Endodermal cell (in vitro differentiated cells): ENCODE data around the gene TEX28. TPM values are rescaled to one million over a fixed set of nuclear protein-coding genes. Genes with fewer than 3 reads are reported as not detected.

Experiments used
- DNase-seq: peaks from one replicate; pipeline ENCODE4 v3.0.0-alpha.2; 2017
- H3K27ac ChIP-seq: 2 replicates; pipeline ENCODE4 v1.5.1; 2013; ENCODE audit warnings: mild to moderate bottlenecking, low read depth, low read length, moderate library complexity
- H3K27me3 ChIP-seq: 2 replicates; pipeline ENCODE4 v1.6.1; 2013; ENCODE audit warnings: mild to moderate bottlenecking, low read length, moderate library complexity; ENCODE audit not compliant: insufficient read depth, control insufficient read depth, poor library complexity, severe bottlenecking
- H3K36me3 ChIP-seq: 2 replicates; pipeline ENCODE4 v1.7.0; 2013; ENCODE audit warnings: mild to moderate bottlenecking, low read length, moderate library complexity; ENCODE audit not compliant: control insufficient read depth, insufficient read depth
- H3K4me1 ChIP-seq: one replicate; pipeline ENCODE4 v1.7.0; 2013; ENCODE audit warnings: low read length; ENCODE audit not compliant: control insufficient read depth, insufficient read depth
- H3K4me3 ChIP-seq: 2 replicates; pipeline ENCODE4 v1.5.1; 2013; ENCODE audit warnings: mild to moderate bottlenecking, low read length, moderate library complexity
- H3K9ac ChIP-seq: 2 replicates; pipeline ENCODE4 v1.6.1; 2013; ENCODE audit warnings: mild to moderate bottlenecking, low read length, moderate library complexity; ENCODE audit not compliant: poor library complexity, severe bottlenecking; ENCODE audit errors: extremely low read depth
- H3K9me3 ChIP-seq: 2 replicates; pipeline ENCODE4 v1.6.1; 2013; ENCODE audit warnings: mild to moderate bottlenecking, low read length, moderate library complexity; ENCODE audit not compliant: control insufficient read depth
- H3K27ac Mint-ChIP-seq: 2 replicates; pipeline ENCODE4 v1.8.0; 2020; ENCODE audit warnings: mixed read lengths
- H3K27me3 Mint-ChIP-seq: 2 replicates; pipeline ENCODE4 v1.8.0; 2021; ENCODE audit warnings: mild to moderate bottlenecking, mixed read lengths; ENCODE audit not compliant: insufficient read depth
- H3K36me3 Mint-ChIP-seq: 2 replicates; pipeline ENCODE4 v1.8.0; 2020; ENCODE audit warnings: low read depth, mixed read lengths
- H3K4me1 Mint-ChIP-seq: 2 replicates; pipeline ENCODE4 v1.8.0; 2020; ENCODE audit warnings: mixed read lengths
- H3K4me3 Mint-ChIP-seq: 2 replicates; pipeline ENCODE4 v1.8.0; 2020; ENCODE audit warnings: mild to moderate bottlenecking, moderate library complexity, mixed read lengths
- H3K9me3 Mint-ChIP-seq: 2 replicates; pipeline ENCODE4 v1.8.0; 2020; ENCODE audit warnings: mild to moderate bottlenecking, mixed read lengths
- WGBS, 2 experiments: methylation state at CpG; one replicate each; pipeline versions ENCODE4 v1.1.5 to v1.1.7; 2013; ENCODE audit warnings: missing lambda C conversion rate in 2 of 2, mixed read lengths in 1 of 2; ENCODE audit not compliant: insufficient coverage in 1 of 2, insufficient read length in 1 of 2; 5-methylcytosine and 5-hydroxymethylcytosine counted together
- total RNA-seq, 2 donors: library from RNA; stranded (reverse); fragmentation: NEBNext Ultra II Directional in 1 of 2; extraction: Animal tissue kit (Norgen Biotek cat#: 25700) in 1 of 2; gene quantifications; 2 replicates in 1 of 2; 3 replicates in 1 of 2; pipeline ENCODE4 v1.2.1, GENCODE V29; 2021
- TF ChIP-seq, protein P1 (sequence below): fragments of 200-600 bp; sonication (generic); conservative IDR thresholded peaks from 2 replicates; pipeline ENCODE4 v1.5.0; 2021; ENCODE audit warnings: antibody characterized with exemption, mild to moderate bottlenecking

Gene TEX28
- total RNA-seq, 2 donors from 2014 or later = not detected

DNA sequence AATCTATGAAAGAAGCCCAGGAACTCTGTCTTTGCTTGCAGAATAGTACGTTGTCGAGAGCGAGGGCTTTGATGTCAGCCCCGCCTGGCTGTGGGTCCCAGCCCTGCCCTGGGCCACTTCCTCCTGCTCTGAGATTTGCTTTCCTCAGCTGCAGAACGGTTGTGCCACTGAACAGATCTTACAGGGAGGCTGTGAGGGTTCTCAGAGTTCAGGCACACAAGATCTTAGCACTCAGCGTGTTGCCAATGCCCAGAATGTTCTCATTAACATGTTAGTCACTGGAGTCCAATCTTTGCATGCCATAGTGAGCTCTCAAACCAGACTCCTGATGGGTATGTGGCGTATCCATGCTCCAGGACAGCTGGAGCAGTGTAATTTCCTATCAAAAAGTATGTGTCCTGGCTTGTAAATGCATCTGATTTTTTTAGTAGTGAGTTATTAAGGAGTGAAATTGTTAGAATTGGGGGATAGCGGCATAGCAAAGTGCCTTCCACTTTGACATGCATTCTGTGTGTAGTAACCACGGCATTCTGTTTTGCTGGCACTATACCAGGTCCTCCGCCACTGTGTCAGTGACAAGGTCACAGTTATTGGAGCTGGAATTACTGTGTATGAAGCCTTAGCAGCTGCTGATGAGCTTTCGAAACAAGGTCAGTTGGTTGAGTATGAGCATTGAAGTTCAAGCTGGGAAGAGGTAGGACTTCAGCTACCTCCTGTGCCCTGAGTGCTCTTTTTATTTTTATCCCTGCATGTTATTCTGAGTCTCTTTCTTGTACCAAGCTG is 32.3 kb upstream of the TEX28 start:
- TF ChIP-seq, protein P1, sequence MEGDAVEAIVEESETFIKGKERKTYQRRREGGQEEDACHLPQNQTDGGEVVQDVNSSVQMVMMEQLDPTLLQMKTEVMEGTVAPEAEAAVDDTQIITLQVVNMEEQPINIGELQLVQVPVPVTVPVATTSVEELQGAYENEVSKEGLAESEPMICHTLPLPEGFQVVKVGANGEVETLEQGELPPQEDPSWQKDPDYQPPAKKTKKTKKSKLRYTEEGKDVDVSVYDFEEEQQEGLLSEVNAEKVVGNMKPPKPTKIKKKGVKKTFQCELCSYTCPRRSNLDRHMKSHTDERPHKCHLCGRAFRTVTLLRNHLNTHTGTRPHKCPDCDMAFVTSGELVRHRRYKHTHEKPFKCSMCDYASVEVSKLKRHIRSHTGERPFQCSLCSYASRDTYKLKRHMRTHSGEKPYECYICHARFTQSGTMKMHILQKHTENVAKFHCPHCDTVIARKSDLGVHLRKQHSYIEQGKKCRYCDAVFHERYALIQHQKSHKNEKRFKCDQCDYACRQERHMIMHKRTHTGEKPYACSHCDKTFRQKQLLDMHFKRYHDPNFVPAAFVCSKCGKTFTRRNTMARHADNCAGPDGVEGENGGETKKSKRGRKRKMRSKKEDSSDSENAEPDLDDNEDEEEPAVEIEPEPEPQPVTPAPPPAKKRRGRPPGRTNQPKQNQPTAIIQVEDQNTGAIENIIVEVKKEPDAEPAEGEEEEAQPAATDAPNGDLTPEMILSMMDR = no peak
- no peaks in the 10 kb centered on the region for H3K27me3 Mint-ChIP-seq
- Histone ChIP-seq H3K27me3 (no peaks in the 10 kb centered on the region), H3K36me3 (no peaks in the 10 kb centered on the region), H3K27ac (no peak overlapping the region), H3K9ac (no peak overlapping the region), H3K9me3 (no peaks in the 10 kb centered on the region), H3K4me1 (no peaks in the 10 kb centered on the region), H3K4me3 (no peak overlapping the region)
- no peak overlapping the region for H3K27ac Mint-ChIP-seq
- peaks cover 78% of the 10 kb centered on the region for H3K9me3 Mint-ChIP-seq
- WGBS, 2 experiments = 86 to 89% methylated on average over 9 to 11 of the region's 11 CpGs
- no peak overlapping the region for H3K4me3 Mint-ChIP-seq
- no peak for DNase-seq
- no peaks in the 10 kb centered on the region for H3K4me1 Mint-ChIP-seq
- H3K36me3 Mint-ChIP-seq = no peaks in the 10 kb centered on the region

DNA sequence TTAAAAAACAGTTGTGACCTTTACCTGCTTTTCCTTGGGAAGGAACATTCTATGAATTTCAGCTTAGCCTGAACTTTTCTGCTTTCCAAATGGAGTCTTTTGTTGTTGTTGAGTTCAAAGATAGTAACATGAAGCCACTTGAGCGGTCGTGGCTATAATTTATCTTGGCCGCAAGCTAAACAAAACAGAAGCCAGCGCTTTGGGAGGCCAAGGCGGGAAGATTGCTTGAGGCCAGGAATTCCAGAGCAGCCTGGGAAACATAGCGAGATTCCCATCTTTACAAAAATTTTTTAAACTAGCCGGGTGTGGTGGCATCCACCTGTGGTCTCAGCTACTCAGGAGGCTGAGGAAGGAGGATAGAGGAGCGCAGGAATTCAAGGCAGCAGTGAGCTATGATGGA is 30.6 kb upstream of the TEX28 start:
- TF ChIP-seq, protein P1 = no peak
- Histone ChIP-seq H3K36me3 (no peaks in the 10 kb centered on the region), H3K9me3 (no peaks in the 10 kb centered on the region), H3K9ac (no peak overlapping the region), H3K27me3 (no peaks in the 10 kb centered on the region), H3K27ac (no peak overlapping the region), H3K4me3 (no peak overlapping the region), H3K4me1 (no peaks in the 10 kb centered on the region)
- Mint-ChIP-seq H3K27me3 (no peaks in the 10 kb centered on the region), H3K4me1 (no peaks in the 10 kb centered on the region), H3K36me3 (no peaks in the 10 kb centered on the region), H3K4me3 (no peak overlapping the region), H3K27ac (no peak overlapping the region), H3K9me3 (peaks cover 71% of the 10 kb centered on the region)
- 80 to 99% methylated on average over 1 to 7 of the region's 8 CpGs for WGBS, 2 experiments
- no peak for DNase-seq

DNA sequence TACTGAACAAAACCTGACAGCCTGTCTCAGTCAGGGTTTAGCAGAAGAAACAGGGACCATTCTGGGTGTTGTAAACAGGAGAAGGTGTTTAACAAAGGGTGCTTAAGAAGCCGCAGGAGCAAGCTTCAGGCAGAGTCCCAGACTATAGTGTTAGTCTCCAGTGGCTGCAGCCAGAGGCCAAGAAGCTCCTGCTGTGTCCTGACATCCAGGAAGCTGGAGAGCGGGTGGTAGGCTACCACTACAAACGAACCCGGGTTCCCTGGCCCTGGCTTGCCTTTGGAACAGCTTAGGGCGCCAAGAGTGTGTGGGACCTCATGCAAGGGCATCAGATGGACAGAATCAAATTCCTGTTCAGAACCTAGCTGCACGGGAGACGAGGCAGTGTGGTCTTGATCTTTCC is 28.6 kb upstream of the TEX28 start:
- Histone ChIP-seq H3K27me3 (no peaks in the 10 kb centered on the region), H3K36me3 (no peaks in the 10 kb centered on the region), H3K9ac (no peak overlapping the region), H3K27ac (no peak overlapping the region), H3K4me3 (no peak overlapping the region), H3K9me3 (no peaks in the 10 kb centered on the region), H3K4me1 (no peaks in the 10 kb centered on the region)
- H3K27me3 Mint-ChIP-seq = peaks cover 4% of the 10 kb centered on the region
- no peaks in the 10 kb centered on the region for H3K36me3 Mint-ChIP-seq
- no peak overlapping the region for H3K4me3 Mint-ChIP-seq
- H3K4me1 Mint-ChIP-seq = no peaks in the 10 kb centered on the region
- peaks cover 73% of the 10 kb centered on the region for H3K9me3 Mint-ChIP-seq
- no peak overlapping the region for H3K27ac Mint-ChIP-seq
- no peak for DNase-seq
- TF ChIP-seq, protein P1 = no peak
- 72 to 91% methylated on average over 1 to 7 of the region's 7 CpGs for WGBS, 2 experiments
